ENCODE data around the gene POLR3B.

DNA sequence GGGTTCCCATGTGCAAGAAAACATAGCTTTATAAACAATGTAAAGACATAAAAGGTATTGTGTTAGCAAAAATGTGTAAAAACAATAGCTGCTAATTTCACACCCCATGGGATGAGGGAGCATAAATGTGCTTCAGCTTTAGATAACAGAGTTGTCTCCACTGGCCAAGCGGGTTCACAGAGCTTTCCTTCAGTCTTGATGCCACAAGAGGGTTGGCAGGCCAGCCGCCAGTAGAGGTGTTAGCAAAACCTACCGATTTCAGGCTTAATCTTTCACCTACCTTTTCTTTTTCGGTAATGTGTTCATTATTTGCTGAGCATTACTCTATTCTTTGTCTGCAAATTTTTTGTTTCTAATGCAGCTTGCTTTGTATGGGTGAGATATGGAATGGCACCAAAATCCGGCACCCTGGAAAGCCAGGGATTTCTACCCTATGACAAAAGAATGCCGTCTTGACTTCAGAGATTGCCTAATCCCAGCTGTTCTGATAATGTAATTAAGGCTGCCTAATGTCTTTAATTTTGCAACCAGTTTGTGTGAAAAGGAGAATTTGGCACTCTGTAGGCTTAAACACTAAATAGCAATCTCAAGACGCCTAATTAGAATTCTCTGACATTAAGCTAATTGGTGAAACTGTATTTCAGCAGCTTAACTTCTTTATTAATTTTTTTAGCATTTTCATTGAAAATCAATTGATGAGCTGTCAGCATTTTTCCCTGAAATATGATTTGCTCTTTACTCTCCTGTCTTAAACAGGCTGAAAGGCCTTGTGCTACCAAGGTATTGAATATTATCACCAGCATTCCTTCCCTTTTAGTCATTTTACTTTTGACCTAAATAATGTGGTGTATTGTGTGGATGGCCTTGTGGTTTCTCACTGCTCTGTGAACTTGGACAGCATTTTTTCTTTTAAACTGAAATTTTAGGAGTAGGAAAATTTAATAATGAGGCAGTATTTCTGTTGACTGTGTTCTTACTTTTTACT is 60.7 kb downstream of the POLR3B start:
- TF ChIP-seq CBX3 (IDR thresholded peaks at IDR 0.05; ENCODE audit: low read depth) = no peak
- no peak for TF ChIP-seq EGR1 (IDR thresholded peaks at IDR 0.05; ENCODE audit: low read depth)
- TF ChIP-seq, protein P1, sequence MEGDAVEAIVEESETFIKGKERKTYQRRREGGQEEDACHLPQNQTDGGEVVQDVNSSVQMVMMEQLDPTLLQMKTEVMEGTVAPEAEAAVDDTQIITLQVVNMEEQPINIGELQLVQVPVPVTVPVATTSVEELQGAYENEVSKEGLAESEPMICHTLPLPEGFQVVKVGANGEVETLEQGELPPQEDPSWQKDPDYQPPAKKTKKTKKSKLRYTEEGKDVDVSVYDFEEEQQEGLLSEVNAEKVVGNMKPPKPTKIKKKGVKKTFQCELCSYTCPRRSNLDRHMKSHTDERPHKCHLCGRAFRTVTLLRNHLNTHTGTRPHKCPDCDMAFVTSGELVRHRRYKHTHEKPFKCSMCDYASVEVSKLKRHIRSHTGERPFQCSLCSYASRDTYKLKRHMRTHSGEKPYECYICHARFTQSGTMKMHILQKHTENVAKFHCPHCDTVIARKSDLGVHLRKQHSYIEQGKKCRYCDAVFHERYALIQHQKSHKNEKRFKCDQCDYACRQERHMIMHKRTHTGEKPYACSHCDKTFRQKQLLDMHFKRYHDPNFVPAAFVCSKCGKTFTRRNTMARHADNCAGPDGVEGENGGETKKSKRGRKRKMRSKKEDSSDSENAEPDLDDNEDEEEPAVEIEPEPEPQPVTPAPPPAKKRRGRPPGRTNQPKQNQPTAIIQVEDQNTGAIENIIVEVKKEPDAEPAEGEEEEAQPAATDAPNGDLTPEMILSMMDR (IDR thresholded peaks at IDR 0.05 in 2 of 3, conservative IDR thresholded peaks at IDR 0.05 in 1 of 3; ENCODE audit: borderline replicate concordance in 1 of 3, insufficient read depth in 1 of 3, low read depth in 2 of 3, low read length in 2 of 3) = no peak
- no peak for TF ChIP-seq TCF7L2 (IDR thresholded peaks at IDR 0.05; ENCODE audit: borderline replicate concordance, extremely low read depth, insufficient read depth, insufficient read length)
- TF ChIP-seq EZH2phosphoT487 (IDR thresholded peaks at IDR 0.05; ENCODE audit: borderline replicate concordance) = no peak

Data from HCT116 (cell line).